A549 (cell line): ENCODE measurements around the gene SCFD1.

ENCODE experiments used
- CBX2 ChIP-seq: fragments of 200-600 bp; sonication (generic); IDR thresholded peaks from 2 replicates; pipeline ENCODE4 v1.6.1; 2016; ENCODE audit warnings: low read depth, mild to moderate bottlenecking, borderline replicate concordance
- EP300 ChIP-seq, 2 experiments: fragments of >200 bp; sonication (Bioruptor Twin); formaldehyde crosslinking; IDR thresholded peaks; 2 replicates in 1 of 2; 3 replicates in 1 of 2; pipeline ENCODE4 v1.6.1; 2016 to 2017
- HDAC2 ChIP-seq: fragments of 200-600 bp; sonication (generic); IDR thresholded peaks from 2 replicates; pipeline ENCODE4 v1.6.1; 2016
- KDM1A ChIP-seq: fragments of 200-600 bp; sonication (generic); IDR thresholded peaks from 2 replicates; pipeline ENCODE4 v1.6.1; 2016; ENCODE audit warnings: low read depth, mild to moderate bottlenecking
- POLR2A ChIP-seq: IDR thresholded peaks from 2 replicates; pipeline ENCODE4 v1.6.1; 2012; ENCODE audit warnings: mild to moderate bottlenecking, low read length
- REST ChIP-seq: fragments of 200-600 bp; sonication (generic); IDR thresholded peaks from 2 replicates; pipeline ENCODE4 v1.6.1; 2016; ENCODE audit warnings: antibody characterized with exemption, mild to moderate bottlenecking, moderate library complexity
- RFX5 ChIP-seq: fragments of 450-650 bp; IDR thresholded peaks from 2 replicates; pipeline ENCODE4 v1.7.1; 2014; ENCODE audit warnings: antibody characterized with exemption, mild to moderate bottlenecking, moderate library complexity
- TP53 ChIP-seq: fragments of 250-450 bp; sonication (Bioruptor Pico); IDR thresholded peaks from 2 replicates; pipeline ENCODE4 v1.5.0; 2021; ENCODE audit warnings: mild to moderate bottlenecking, moderate library complexity

- no peak for TF ChIP-seq RFX5
- TF ChIP-seq POLR2A, result no peak
- TF ChIP-seq KDM1A, result no peak
- no peak for TF ChIP-seq EP300 (IDR thresholded peaks at IDR 0.05)
- no peak for TF ChIP-seq CBX2
- no peak for TF ChIP-seq TP53
- TF ChIP-seq REST, result no peak
- no peak for TF ChIP-seq HDAC2
Measured at GRCh38 chr14:30651937-30652336, 29.8 kb downstream of the SCFD1 start.
